Right atrium auricular region (tissue), 2 donors: ENCODE measurements around the gene CSF1. TPM values are rescaled to one million over a fixed set of nuclear protein-coding genes. Genes with fewer than 3 reads are reported as not detected.
"Not testable (repeated sequence)": the region's sequence is repeated elsewhere in the genome, so short reads cannot be mapped to it uniquely, and the experiment has no call there.

Experiments
- DNase-seq: peaks from one replicate; pipeline ENCODE4 v3.0.0-alpha.2; 2019; ENCODE audit warnings: low spot score
- H3K27ac ChIP-seq, 2 donors: fragments of 200-600 bp; sonication (generic); 1 replicate in 1 of 2; 2 replicates in 1 of 2; pipeline ENCODE4 v1.5.1; 2016 to 2019
- H3K27me3 ChIP-seq, 2 donors: fragments of 200-600 bp; sonication (generic); one replicate each; pipeline versions ENCODE4 v1.5.1 to v1.6.0; 2017 to 2019
- H3K36me3 ChIP-seq: fragments of 200-600 bp; sonication (generic); one replicate; pipeline ENCODE4 v1.5.1; 2016
- H3K4me1 ChIP-seq, 2 donors: fragments of 200-600 bp; sonication (generic); one replicate each; pipeline versions ENCODE4 v1.5.1 to v1.6.0; 2017 to 2019
- H3K4me3 ChIP-seq, 2 donors: fragments of 200-600 bp; sonication (generic); 1 replicate in 1 of 2; 2 replicates in 1 of 2; pipeline ENCODE4 v1.5.1; 2017 to 2019; ENCODE audit warnings: mild to moderate bottlenecking in 1 of 2, moderate library complexity in 1 of 2
- H3K9me3 ChIP-seq, 2 donors: fragments of 200-600 bp; sonication (generic); one replicate each; pipeline ENCODE4 v1.5.1; 2019
- total RNA-seq, 2 donors: library from RNA; depleted of rRNA; stranded (reverse); fragments of >200 nt; gene quantifications; one replicate each; pipeline ENCODE4 v1.1.0, GENCODE V29; 2016
- TF ChIP-seq, protein P1 (sequence below), 2 donors: fragments of 200-600 bp; sonication (generic); IDR thresholded peaks; one replicate each; pipeline ENCODE4 v1.5.1; 2019; ENCODE audit warnings: antibody characterized with exemption in 2 of 2

CSF1 gene
- total RNA-seq, 2 donors from 2014 or later = 31.4 to 48.4 TPM

DNA sequence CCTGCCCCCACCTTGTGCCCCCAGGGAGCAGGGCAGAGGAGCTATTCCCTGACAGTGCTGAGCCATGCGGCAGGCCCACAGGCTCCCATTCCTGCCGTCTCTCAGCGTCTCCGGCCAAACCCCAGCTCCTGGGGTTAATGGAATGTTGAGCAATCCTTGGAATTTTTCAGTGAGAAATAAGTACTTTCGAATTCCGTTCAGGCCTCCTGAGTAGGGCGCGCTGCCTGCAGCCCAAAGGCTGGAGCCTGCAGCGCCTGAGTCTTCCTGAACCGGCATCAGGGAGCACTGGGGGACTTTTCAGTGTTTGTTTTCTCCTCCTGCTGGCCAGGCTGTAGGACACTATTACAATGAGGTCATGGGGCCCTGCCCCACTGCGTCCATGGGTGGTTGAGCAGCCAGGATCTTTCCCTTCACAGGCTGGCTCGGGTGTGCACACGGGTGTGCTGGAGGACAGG, 33.3 kb upstream of the CSF1 start:
- TF ChIP-seq, protein P1, sequence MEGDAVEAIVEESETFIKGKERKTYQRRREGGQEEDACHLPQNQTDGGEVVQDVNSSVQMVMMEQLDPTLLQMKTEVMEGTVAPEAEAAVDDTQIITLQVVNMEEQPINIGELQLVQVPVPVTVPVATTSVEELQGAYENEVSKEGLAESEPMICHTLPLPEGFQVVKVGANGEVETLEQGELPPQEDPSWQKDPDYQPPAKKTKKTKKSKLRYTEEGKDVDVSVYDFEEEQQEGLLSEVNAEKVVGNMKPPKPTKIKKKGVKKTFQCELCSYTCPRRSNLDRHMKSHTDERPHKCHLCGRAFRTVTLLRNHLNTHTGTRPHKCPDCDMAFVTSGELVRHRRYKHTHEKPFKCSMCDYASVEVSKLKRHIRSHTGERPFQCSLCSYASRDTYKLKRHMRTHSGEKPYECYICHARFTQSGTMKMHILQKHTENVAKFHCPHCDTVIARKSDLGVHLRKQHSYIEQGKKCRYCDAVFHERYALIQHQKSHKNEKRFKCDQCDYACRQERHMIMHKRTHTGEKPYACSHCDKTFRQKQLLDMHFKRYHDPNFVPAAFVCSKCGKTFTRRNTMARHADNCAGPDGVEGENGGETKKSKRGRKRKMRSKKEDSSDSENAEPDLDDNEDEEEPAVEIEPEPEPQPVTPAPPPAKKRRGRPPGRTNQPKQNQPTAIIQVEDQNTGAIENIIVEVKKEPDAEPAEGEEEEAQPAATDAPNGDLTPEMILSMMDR (IDR thresholded peaks at IDR 0.05) = peak in 1 of 2 donors; percentile 32
- H3K27ac ChIP-seq = peak overlapping the region; percentile 74 to 83
- no peak overlapping the region for H3K4me3 ChIP-seq
- H3K27me3 ChIP-seq = no peaks in the 10 kb centered on the region
- no peaks in the 10 kb centered on the region for H3K36me3 ChIP-seq
- peak; percentile 84 for DNase-seq
- H3K9me3 ChIP-seq = no peaks in the 10 kb centered on the region
- H3K4me1 ChIP-seq = peaks cover 0 to 41% of the 10 kb centered on the region in 2 donors

DNA sequence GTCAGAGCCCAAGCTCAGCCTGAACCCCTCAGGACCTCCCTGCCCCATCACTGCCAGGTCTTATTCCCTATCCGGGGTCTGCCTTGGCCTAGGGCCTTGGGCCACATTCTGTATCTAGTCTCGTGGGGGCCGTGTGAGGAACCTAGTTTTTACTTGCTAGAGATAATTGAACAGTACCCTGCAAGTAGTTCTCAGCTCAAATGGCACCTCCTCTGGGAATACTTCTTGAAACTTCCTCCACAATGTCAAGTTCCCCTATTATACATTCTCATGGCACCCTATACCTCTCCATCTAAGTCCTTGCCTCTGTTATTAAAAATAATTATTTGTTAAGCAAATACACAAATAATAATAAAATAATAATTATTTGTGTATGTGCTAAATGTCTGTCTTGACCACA, 32.9 kb upstream of the CSF1 start:
- peak overlapping the region; percentile 74 to 83 for H3K27ac ChIP-seq
- H3K27me3 ChIP-seq = no peaks in the 10 kb centered on the region
- DNase-seq = no peak
- peaks cover 0 to 45% of the 10 kb centered on the region in 2 donors for H3K4me1 ChIP-seq
- TF ChIP-seq, protein P1 (IDR thresholded peaks at IDR 0.05) = no peak
- H3K36me3 ChIP-seq = no peaks in the 10 kb centered on the region
- H3K9me3 ChIP-seq = no peaks in the 10 kb centered on the region
- no peak overlapping the region for H3K4me3 ChIP-seq

DNA sequence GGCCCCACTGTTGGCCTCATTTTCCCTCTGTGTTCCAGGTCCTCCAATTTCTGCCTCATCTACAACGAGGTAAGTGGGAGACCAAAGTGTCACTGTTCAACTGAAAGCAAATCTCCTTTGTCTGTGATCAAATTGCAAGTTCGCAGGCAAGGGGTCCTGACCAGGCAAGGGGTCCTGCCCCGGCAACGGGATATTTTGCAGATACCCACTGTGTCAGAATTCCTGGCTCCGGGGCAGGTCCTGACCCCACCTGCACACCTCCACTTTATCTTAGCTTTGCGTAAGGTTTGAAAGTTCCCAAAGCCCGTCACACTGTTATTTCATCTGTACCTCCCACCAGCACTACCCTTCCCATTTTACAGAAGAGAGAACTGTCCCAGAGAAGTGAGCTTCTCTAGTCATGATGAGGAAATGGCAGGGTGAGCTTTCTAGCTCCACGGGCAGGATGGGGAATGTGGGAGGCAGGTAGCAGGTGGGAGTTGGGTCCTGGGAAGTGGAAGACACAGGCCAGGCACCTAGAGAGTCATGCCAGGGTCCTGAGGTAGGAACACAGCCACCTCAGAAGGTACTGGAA, 32.0 kb upstream of the CSF1 start:
- Histone ChIP-seq H3K27ac (peak overlapping the region in 1 of 2 donors; percentile 31), H3K9me3 (no peaks in the 10 kb centered on the region), H3K27me3 (no peaks in the 10 kb centered on the region), H3K4me3 (no peak overlapping the region), H3K36me3 (no peaks in the 10 kb centered on the region), H3K4me1 (peaks cover 0 to 47% of the 10 kb centered on the region in 2 donors)
- TF ChIP-seq, protein P1 (IDR thresholded peaks at IDR 0.05) = no peak
- DNase-seq = no peak

DNA sequence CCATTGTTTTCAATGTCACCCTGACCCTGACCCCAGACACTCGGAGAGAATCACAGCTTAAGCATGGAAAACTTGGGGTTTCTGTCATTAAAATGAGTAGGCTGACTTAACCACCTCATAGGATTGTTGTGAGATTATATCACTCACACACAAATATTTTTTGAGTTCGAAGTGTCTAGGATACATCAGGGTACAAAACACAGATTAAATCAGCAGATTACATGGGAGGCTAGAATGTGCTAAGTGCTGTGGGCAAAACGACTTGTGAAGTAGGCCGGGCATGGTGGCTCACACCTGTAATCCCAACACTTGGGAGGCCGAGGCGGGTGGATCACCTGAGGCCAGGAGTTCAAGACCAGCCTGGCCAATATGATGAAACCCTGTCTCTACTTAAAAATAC, 31.3 kb upstream of the CSF1 start:
- not testable (repeated sequence) for DNase-seq, H3K27ac ChIP-seq, H3K27me3 ChIP-seq, H3K9me3 ChIP-seq, H3K4me3 ChIP-seq, H3K36me3 ChIP-seq
- peaks cover 0 to 48% of the 10 kb centered on the region in 2 donors for H3K4me1 ChIP-seq

DNA sequence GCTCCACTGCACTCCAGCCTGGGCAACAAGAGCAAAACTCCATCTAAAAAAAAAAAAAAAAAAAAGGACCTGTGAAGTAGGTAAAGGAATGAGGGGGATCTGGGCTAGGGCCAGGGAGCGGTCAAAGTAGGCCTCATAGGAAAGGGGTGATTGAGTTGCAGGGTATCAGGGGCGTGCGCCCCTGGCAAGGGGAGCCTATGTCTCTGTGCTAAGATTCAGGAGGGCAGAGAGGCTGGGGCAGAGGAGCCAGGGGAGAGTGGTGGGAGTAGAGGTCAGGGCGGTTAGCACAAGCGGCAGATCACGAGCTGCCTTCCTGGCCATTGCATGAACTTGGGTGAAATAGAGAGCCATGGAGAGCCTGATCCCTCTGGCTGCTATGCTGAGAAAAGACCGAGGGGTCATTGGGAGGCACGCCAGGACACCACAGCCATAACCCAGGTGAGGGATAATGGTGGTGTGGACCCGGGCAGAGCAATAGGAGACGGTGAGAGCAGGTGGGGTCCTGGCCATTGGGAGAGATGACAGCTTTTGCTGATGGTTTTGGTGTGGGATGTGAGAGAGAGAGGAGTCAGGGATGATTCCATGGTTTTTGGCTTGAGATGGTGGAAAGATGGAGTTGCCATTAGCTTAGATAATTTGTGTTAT, 30.6 kb upstream of the CSF1 start:
- Histone ChIP-seq H3K27ac (no peak overlapping the region), H3K4me3 (no peak overlapping the region), H3K27me3 (no peaks in the 10 kb centered on the region), H3K4me1 (peaks cover 0 to 50% of the 10 kb centered on the region in 2 donors), H3K36me3 (no peaks in the 10 kb centered on the region), H3K9me3 (no peaks in the 10 kb centered on the region)
- DNase-seq = no peak
- TF ChIP-seq, protein P1 (IDR thresholded peaks at IDR 0.05) = no peak

DNA sequence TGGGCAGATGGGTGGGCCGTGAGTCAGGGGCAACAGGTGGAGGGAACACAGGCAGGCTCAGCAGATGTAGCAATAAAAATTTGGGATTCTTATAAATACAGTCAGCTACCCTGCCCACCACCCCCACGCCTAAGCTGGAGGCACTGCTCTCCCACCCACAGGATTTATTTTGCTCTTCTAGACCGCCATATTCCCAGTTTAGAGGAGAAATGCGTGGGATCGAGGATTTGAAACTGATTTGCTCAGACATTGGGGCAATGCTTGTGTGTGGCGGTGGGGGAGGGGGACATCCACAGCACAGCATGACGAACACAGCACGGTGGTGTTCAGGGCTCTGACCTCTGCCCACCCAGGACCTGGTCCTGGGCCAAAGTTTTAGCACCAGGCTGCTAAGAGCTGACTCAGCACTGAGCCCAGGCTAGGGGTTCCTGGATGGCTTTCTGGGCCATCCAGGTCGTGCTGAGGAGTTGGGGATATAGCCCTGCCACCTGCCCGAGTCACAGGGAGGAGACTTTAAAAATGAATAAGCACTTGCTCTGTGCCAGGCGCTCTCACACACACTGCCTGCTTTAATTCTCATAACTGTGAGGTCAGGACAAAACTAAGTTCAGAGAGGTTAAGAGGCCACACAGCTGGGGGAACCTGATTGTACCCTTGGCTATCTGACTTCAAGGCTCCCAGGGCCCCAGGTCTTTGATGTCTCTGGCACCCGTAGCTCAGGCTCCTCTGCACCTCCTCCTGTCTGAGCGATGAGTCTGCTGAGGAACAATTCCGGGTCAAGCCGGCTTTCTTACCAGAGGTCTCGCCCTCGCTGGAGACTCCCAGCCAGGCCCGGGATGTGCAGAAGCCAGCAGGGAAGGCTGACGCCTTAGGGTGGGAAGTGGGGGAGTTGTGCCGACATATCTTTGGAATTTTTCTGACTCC, 29.4 kb upstream of the CSF1 start:
- no peaks in the 10 kb centered on the region for H3K27me3 ChIP-seq
- no peaks in the 10 kb centered on the region for H3K36me3 ChIP-seq
- no peak for DNase-seq
- TF ChIP-seq, protein P1 (IDR thresholded peaks at IDR 0.05) = no peak
- peaks cover 0 to 50% of the 10 kb centered on the region in 2 donors for H3K4me1 ChIP-seq
- H3K9me3 ChIP-seq = no peaks in the 10 kb centered on the region
- no peak overlapping the region for H3K4me3 ChIP-seq
- H3K27ac ChIP-seq = no peak overlapping the region
